T-helper 2 cell treated with Interferon-gamma antibody and Interleukin-4, amounts not matched to agents 100 ng/mL and 5 ng/mL, for 36 hours (primary cell): ENCODE results near the gene PTGS2. TPM values are rescaled to one million over a fixed set of nuclear protein-coding genes. Genes with fewer than 3 reads are reported as not detected.

Source experiments
- total RNA-seq: library from RNA; stranded (reverse); gene quantifications from 2 replicates; pipeline ENCODE4 v1.2.3, GENCODE V29; 2022

The PTGS2 gene
- total RNA-seq, 1 donor from 2014 or later, result 1.2 TPM

Other genes with a start within 250 kb of the PTGS2 start
- not detected in 2 replicates for gene PDC, start 219.3 kb downstream of the PTGS2 start, total RNA-seq
- gene PLA2G4A, start 148.5 kb upstream of the PTGS2 start, total RNA-seq, result 2.0 and 2.2 TPM in 2 replicates